Chondrocyte (in vitro differentiated cells): Measurements from ENCODE around the gene C1R. TPM values are rescaled to one million over a fixed set of nuclear protein-coding genes. Genes with fewer than 3 reads are reported as not detected.
A peak's percentile ranks its signal among the peaks of the same experiment; 100 is the strongest.

Experiments
- DNase-seq: peaks from one replicate; pipeline ENCODE4 v3.0.0; 2021; ENCODE audit warnings: mixed read lengths, low spot score
- H3K27ac Mint-ChIP-seq: one replicate; pipeline ENCODE4 v1.8.0; 2021; ENCODE audit warnings: mild to moderate bottlenecking, moderate library complexity, mixed read lengths; ENCODE audit not compliant: unreplicated experiment
- H3K27me3 Mint-ChIP-seq: 2 replicates; pipeline ENCODE4 v1.8.0; 2021; ENCODE audit warnings: low read depth, mixed read lengths
- H3K36me3 Mint-ChIP-seq: 2 replicates; pipeline ENCODE4 v1.8.0; 2021; ENCODE audit warnings: low read depth, mixed read lengths
- H3K4me1 Mint-ChIP-seq: 2 replicates; pipeline ENCODE4 v1.8.0; 2021; ENCODE audit warnings: low read depth, mild to moderate bottlenecking, mixed read lengths
- H3K4me3 Mint-ChIP-seq: one replicate; pipeline ENCODE4 v1.8.0; 2021; ENCODE audit warnings: mild to moderate bottlenecking, moderate library complexity, mixed read lengths; ENCODE audit not compliant: unreplicated experiment
- H3K9me3 Mint-ChIP-seq: 2 replicates; pipeline ENCODE4 v1.8.0; 2021; ENCODE audit warnings: low read depth, mixed read lengths
- CTCF ChIP-seq: fragments of 200-600 bp; sonication (generic); IDR thresholded peaks from 2 replicates; pipeline ENCODE4 v1.5.0; 2021; ENCODE audit warnings: antibody characterized with exemption, mild to moderate bottlenecking, moderate library complexity
- total RNA-seq: library from RNA; stranded (reverse); gene quantifications from 3 replicates; pipeline ENCODE4 v1.2.1, GENCODE V29; 2021

C1R gene
- total RNA-seq, 1 donor from 2014 or later, result 21.9 TPM

DNA sequence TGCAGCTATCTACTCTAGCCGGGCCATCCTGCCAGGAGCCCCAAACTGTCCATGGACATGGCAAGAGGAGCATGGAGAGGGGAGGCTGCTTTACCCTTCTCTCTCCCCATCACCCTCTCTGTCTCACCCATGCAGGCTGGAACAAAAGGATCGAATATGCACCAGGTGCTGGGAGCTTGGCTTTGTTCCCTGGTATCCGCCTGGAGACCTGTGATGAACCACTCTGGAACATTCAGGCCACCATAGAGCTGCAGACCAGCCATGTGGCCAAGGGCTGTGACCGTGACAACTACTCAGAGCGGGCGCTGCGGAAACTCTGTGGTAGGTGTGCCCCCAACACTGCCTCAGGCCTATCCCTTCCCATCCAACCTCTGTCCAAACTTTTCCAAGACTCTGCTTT, 43.8 kb upstream of the C1R start:
- peaks cover 15% of the 10 kb centered on the region for H3K4me1 Mint-ChIP-seq
- no peak for DNase-seq
- TF ChIP-seq CTCF, result no peak
- no peaks in the 10 kb centered on the region for H3K27me3 Mint-ChIP-seq
- H3K27ac Mint-ChIP-seq, result no peak overlapping the region
- peaks cover 19% of the 10 kb centered on the region for H3K36me3 Mint-ChIP-seq
- no peak overlapping the region for H3K4me3 Mint-ChIP-seq
- no peaks in the 10 kb centered on the region for H3K9me3 Mint-ChIP-seq

GRCh38 chr12:7134396-7135166, 42.3 kb upstream of the C1R start:
- H3K27ac Mint-ChIP-seq, result no peak overlapping the region
- no peaks in the 10 kb centered on the region for H3K9me3 Mint-ChIP-seq
- peaks cover 18% of the 10 kb centered on the region for H3K36me3 Mint-ChIP-seq
- H3K4me1 Mint-ChIP-seq, result peaks cover 21% of the 10 kb centered on the region
- no peak for TF ChIP-seq CTCF
- H3K4me3 Mint-ChIP-seq, result no peak overlapping the region
- no peak for DNase-seq
- no peaks in the 10 kb centered on the region for H3K27me3 Mint-ChIP-seq

DNA sequence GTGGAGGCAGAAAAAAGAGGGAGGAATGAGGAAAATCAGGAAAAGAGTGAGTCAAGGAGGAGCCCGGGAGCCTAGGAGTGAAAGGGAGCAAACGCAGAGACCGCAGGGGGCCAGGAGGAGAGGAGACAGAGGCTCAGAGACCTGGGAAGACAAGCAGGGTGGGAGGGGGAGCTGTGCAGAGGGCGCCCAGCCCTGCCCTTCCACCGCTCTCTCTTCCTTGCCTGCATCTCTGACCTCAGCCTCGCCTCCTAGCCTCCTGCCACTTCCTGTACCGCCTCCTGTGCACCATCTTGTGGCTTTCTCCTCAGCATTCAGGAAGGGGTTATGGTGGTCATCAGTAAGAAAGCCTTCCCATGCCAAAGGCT, 39.2 kb upstream of the C1R start:
- no peak overlapping the region for H3K27ac Mint-ChIP-seq
- H3K4me3 Mint-ChIP-seq, result peak overlapping the region; percentile 89
- H3K9me3 Mint-ChIP-seq, result no peaks in the 10 kb centered on the region
- no peak for DNase-seq
- H3K36me3 Mint-ChIP-seq, result peaks cover 11% of the 10 kb centered on the region
- TF ChIP-seq CTCF, result no peak
- H3K27me3 Mint-ChIP-seq, result no peaks in the 10 kb centered on the region
- H3K4me1 Mint-ChIP-seq, result peaks cover 26% of the 10 kb centered on the region

GRCh38 chr12:7130701-7131501, 38.7 kb upstream of the C1R start:
- no peak for DNase-seq
- no peak for TF ChIP-seq CTCF
- H3K27me3 Mint-ChIP-seq, result no peaks in the 10 kb centered on the region
- peak overlapping the region; percentile 89 for H3K4me3 Mint-ChIP-seq
- H3K27ac Mint-ChIP-seq, result peak overlapping the region; percentile 73
- H3K9me3 Mint-ChIP-seq, result no peaks in the 10 kb centered on the region
- peaks cover 26% of the 10 kb centered on the region for H3K4me1 Mint-ChIP-seq
- peaks cover 10% of the 10 kb centered on the region for H3K36me3 Mint-ChIP-seq

- H3K4me3 Mint-ChIP-seq, result peak within 1 kb of the TSS; percentile 89
- peaks cover 26% of the 10 kb centered on the region for H3K4me1 Mint-ChIP-seq
- H3K9me3 Mint-ChIP-seq, result no peaks in the 10 kb centered on the region
- peaks cover 4% of the 10 kb centered on the region for H3K36me3 Mint-ChIP-seq
- DNase-seq, result no peak
- no peak for TF ChIP-seq CTCF
- peak within 1 kb of the TSS; percentile 73 for H3K27ac Mint-ChIP-seq
- no peaks in the 10 kb centered on the region for H3K27me3 Mint-ChIP-seq
These were observed 37.8 kb upstream of the C1R start, which contains the start of gene CLSTN3 for GRCh38 chr12:7129872-7130691. TSS of gene CLSTN3 (plus strand) at chr12:7130371. CDS start at chr12:7130649, 278 bp downstream.
